DOHH2 (cell line): ENCODE measurements around the gene PLXNA2.

Source experiments
- H3F3A ChIP-seq: fragments of 200-600 bp; sonication (generic), shearing (Covaris generic); 2 replicates; pipeline ENCODE4 v1.6.0; 2016; ENCODE audit warnings: antibody characterized with exemption, mild to moderate bottlenecking; ENCODE audit not compliant: control insufficient read depth, insufficient read depth
- H3K27ac ChIP-seq: fragments of 200-600 bp; sonication (generic); 2 replicates; pipeline ENCODE4 v1.5.1; 2014; ENCODE audit warnings: low read depth, mild to moderate bottlenecking, low read length, moderate library complexity
- H3K27me3 ChIP-seq: fragments of 200-600 bp; sonication (generic); 2 replicates; pipeline ENCODE4 v1.6.1; 2014; ENCODE audit warnings: mild to moderate bottlenecking, low read length, mixed read lengths; ENCODE audit not compliant: control insufficient read depth
- H3K36me3 ChIP-seq: fragments of 200-600 bp; sonication (generic); 2 replicates; pipeline ENCODE4 v1.6.1; 2014; ENCODE audit warnings: mild to moderate bottlenecking, low read length, moderate library complexity, mixed read lengths; ENCODE audit not compliant: control insufficient read depth
- H3K4me1 ChIP-seq: fragments of 200-600 bp; sonication (generic); 2 replicates; pipeline ENCODE4 v1.6.1; 2014; ENCODE audit warnings: mild to moderate bottlenecking, low read length, mixed read lengths; ENCODE audit not compliant: control insufficient read depth
- H3K4me2 ChIP-seq: fragments of 200-600 bp; sonication (generic); 2 replicates; pipeline ENCODE4 v1.6.0; 2014; ENCODE audit warnings: mild to moderate bottlenecking, low read length, moderate library complexity
- H3K4me3 ChIP-seq: fragments of 200-600 bp; sonication (generic); 2 replicates; pipeline ENCODE4 v1.5.1; 2014; ENCODE audit warnings: mild to moderate bottlenecking, low read length, mixed read lengths
- H3K79me2 ChIP-seq: fragments of 200-600 bp; sonication (generic); 2 replicates; pipeline ENCODE4 v1.6.1; 2014; ENCODE audit warnings: mild to moderate bottlenecking, low read length, mixed read lengths; ENCODE audit not compliant: control insufficient read depth
- H3K9me2 ChIP-seq: fragments of 200-600 bp; sonication (generic); replicated peaks from 2 replicates; pipeline ENCODE4 v1.6.1; 2014; ENCODE audit warnings: mild to moderate bottlenecking, low read length, mixed read lengths; ENCODE audit not compliant: control insufficient read depth
- H3K9me3 ChIP-seq: fragments of 200-600 bp; sonication (generic); 2 replicates; pipeline ENCODE4 v1.6.1; 2014; ENCODE audit warnings: antibody characterized with exemption, low read length, mixed read lengths; ENCODE audit not compliant: control insufficient read depth, insufficient read depth
- H4K20me1 ChIP-seq: fragments of 200-600 bp; sonication (generic); 2 replicates; pipeline ENCODE4 v1.6.0; 2014; ENCODE audit warnings: low read depth, mild to moderate bottlenecking, antibody characterized with exemption, low read length, moderate library complexity; ENCODE audit not compliant: control insufficient read depth, insufficient read depth
- CTCF ChIP-seq: fragments of 200-600 bp; sonication (generic); IDR thresholded peaks from one replicate; pipeline ENCODE4 v1.5.1; 2014; ENCODE audit warnings: antibody characterized with exemption, mild to moderate bottlenecking, low read depth, low read length; ENCODE audit not compliant: poor library complexity, severe bottlenecking
- EZH2phosphoT487 ChIP-seq: fragments of 200-600 bp; sonication (generic); IDR thresholded peaks from 2 replicates; pipeline ENCODE4 v1.6.1; 2017; ENCODE audit warnings: borderline replicate concordance, mild to moderate bottlenecking, antibody characterized with exemption, low read length, moderate library complexity, mixed read lengths

The PLXNA2 gene

GRCh38 chr1:208068908-208069307, 175.3 kb downstream of the PLXNA2 start:
- H3K4me1 ChIP-seq: no peaks in the 10 kb centered on the region
- no peak overlapping the region for H3K27ac ChIP-seq
- no peaks in the 10 kb centered on the region for H3K36me3 ChIP-seq
- H3K9me2 ChIP-seq: no peaks in the 10 kb centered on the region
- no peak for TF ChIP-seq CTCF
- no peak for TF ChIP-seq EZH2phosphoT487
- H3K79me2 ChIP-seq: no peaks in the 10 kb centered on the region
- no peak overlapping the region for H3K4me3 ChIP-seq
- H3F3A ChIP-seq: no peaks in the 10 kb centered on the region
- H3K4me2 ChIP-seq: no peak overlapping the region
- no peaks in the 10 kb centered on the region for H3K9me3 ChIP-seq
- H4K20me1 ChIP-seq: no peaks in the 10 kb centered on the region
- no peaks in the 10 kb centered on the region for H3K27me3 ChIP-seq

- H3K79me2 ChIP-seq: no peaks in the 10 kb centered on the region
- H3F3A ChIP-seq: no peaks in the 10 kb centered on the region
- no peak overlapping the region for H3K4me3 ChIP-seq
- no peaks in the 10 kb centered on the region for H3K9me2 ChIP-seq
- no peak overlapping the region for H3K27ac ChIP-seq
- TF ChIP-seq EZH2phosphoT487: no peak
- no peak for TF ChIP-seq CTCF
- H3K36me3 ChIP-seq: no peaks in the 10 kb centered on the region
- no peaks in the 10 kb centered on the region for H3K4me1 ChIP-seq
- H4K20me1 ChIP-seq: no peaks in the 10 kb centered on the region
- H3K4me2 ChIP-seq: no peak overlapping the region
- no peaks in the 10 kb centered on the region for H3K27me3 ChIP-seq
- no peaks in the 10 kb centered on the region for H3K9me3 ChIP-seq
Measured at GRCh38 chr1:208068407-208068806, 175.8 kb downstream of the PLXNA2 start.

DNA sequence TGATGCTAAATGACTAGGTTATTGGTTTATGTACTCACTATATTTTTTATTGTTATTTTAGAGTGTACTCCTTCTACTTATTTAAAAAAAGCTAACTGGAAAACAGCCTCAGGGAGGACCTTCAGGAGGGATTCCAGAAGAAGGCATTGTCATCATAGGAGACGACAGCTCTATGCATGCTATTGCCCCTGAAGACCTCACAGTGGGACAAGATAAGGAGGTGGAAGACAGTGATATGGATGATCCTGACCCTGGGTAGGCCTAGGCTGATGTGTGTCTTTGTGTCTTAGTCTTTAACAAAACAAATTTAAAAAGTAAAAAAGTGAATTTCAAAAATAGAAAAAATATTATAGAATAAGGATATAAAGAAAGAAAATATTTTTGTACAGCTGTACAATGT, 177.6 kb downstream of the PLXNA2 start:
- Histone ChIP-seq H3K4me3 (no peak overlapping the region), H3K4me1 (no peaks in the 10 kb centered on the region), H3K27me3 (no peaks in the 10 kb centered on the region), H3K9me3 (no peaks in the 10 kb centered on the region), H3F3A (no peaks in the 10 kb centered on the region), H4K20me1 (no peaks in the 10 kb centered on the region), H3K4me2 (no peak overlapping the region), H3K79me2 (no peaks in the 10 kb centered on the region), H3K36me3 (no peaks in the 10 kb centered on the region), H3K9me2 (no peaks in the 10 kb centered on the region), H3K27ac (no peak overlapping the region)
- TF ChIP-seq EZH2phosphoT487 (no peak), CTCF (no peak)

DNA sequence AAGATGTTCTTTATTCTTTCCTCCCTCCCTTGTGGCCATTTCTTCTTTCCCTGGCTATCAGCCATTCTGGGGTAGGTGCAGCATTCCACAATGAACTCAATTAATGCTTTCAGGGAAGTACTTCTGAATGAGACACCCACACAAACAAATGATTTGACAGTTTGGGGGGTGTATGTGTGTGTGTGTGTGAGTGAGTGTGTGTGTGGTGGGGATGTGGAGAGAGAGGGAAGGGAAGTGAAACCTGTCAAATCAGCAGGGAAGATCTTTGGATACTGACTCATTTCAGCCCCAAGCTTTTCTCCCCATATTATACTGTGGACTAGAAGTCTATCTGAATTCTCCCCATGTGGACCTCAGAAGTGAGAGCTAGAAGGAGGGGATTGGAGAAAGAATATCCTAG, 178.3 kb downstream of the PLXNA2 start:
- Histone ChIP-seq H3K4me3 (no peak overlapping the region), H3K9me2 (no peaks in the 10 kb centered on the region), H4K20me1 (no peaks in the 10 kb centered on the region), H3K27me3 (no peaks in the 10 kb centered on the region), H3K79me2 (no peaks in the 10 kb centered on the region), H3K27ac (no peak overlapping the region), H3F3A (no peaks in the 10 kb centered on the region), H3K4me2 (no peak overlapping the region), H3K36me3 (no peaks in the 10 kb centered on the region), H3K9me3 (no peaks in the 10 kb centered on the region), H3K4me1 (no peaks in the 10 kb centered on the region)
- TF ChIP-seq CTCF (no peak), EZH2phosphoT487 (no peak)
